Measurements from ENCODE around the gene CYP4F8. TPM values are rescaled to one million over a fixed set of nuclear protein-coding genes. Genes with fewer than 3 reads are reported as not detected.
"Not testable (repeated sequence)": the region's sequence is repeated elsewhere in the genome, so short reads cannot be mapped to it uniquely, and the experiment has no call there.

The CYP4F8 gene
- polyA plus RNA-seq, 1 donor = not detected

GRCh38 chr19:15644066-15644741, 29.2 kb downstream of the CYP4F8 start:
- no peak for DNase-seq (ENCODE audit: low read depth)

- DNase-seq (ENCODE audit: low read depth) = no peak
These were observed 29.8 kb downstream of the CYP4F8 start for GRCh38 chr19:15644816-15645215.

- no peak for DNase-seq (ENCODE audit: low read depth)
These were observed 34.5 kb downstream of the CYP4F8 start for GRCh38 chr19:15649526-15649925.

GRCh38 chr19:15650123-15650522, 35.1 kb downstream of the CYP4F8 start:
- DNase-seq (ENCODE audit: low read depth) = not testable (repeated sequence)

- no peak for DNase-seq (ENCODE audit: low read depth)
These were observed 36.8 kb downstream of the CYP4F8 start for GRCh38 chr19:15651791-15652190.

- DNase-seq (ENCODE audit: low read depth) = no peak
These were observed 37.7 kb downstream of the CYP4F8 start for GRCh38 chr19:15652559-15653278.

- no peak for DNase-seq (ENCODE audit: low read depth)
These were observed 41.4 kb downstream of the CYP4F8 start for GRCh38 chr19:15656467-15656866.

- DNase-seq (ENCODE audit: low read depth) = no peak
These were observed 48.2 kb downstream of the CYP4F8 start for GRCh38 chr19:15663247-15663646.

GRCh38 chr19:15666186-15666585, 51.2 kb downstream of the CYP4F8 start:
- no peak for DNase-seq (ENCODE audit: low read depth)

- DNase-seq (ENCODE audit: low read depth) = no peak
These were observed 51.9 kb downstream of the CYP4F8 start for GRCh38 chr19:15666883-15667282.

GRCh38 chr19:15669440-15669839, 54.4 kb downstream of the CYP4F8 start:
- DNase-seq (ENCODE audit: low read depth) = no peak

- DNase-seq (ENCODE audit: low read depth) = no peak
These were observed 54.9 kb downstream of the CYP4F8 start for GRCh38 chr19:15669891-15670290.

GRCh38 chr19:15671237-15671821, 56.3 kb downstream of the CYP4F8 start:
- no peak for DNase-seq (ENCODE audit: low read depth)

- DNase-seq (ENCODE audit: low read depth) = peak; percentile 26
These were observed 57.0 kb downstream of the CYP4F8 start for GRCh38 chr19:15671891-15672579.

- DNase-seq (ENCODE audit: low read depth) = peak; percentile 1
These were observed 57.7 kb downstream of the CYP4F8 start, which contains the start of gene CYP4F12 for GRCh38 chr19:15672580-15673175. TSS of gene CYP4F12 (plus strand) at chr19:15673087. CDS start at chr19:15673530, 443 bp downstream.

- no peak for DNase-seq (ENCODE audit: low read depth)
These were observed 58.2 kb downstream of the CYP4F8 start for GRCh38 chr19:15673176-15673654.

GRCh38 chr19:15675560-15675959, 60.5 kb downstream of the CYP4F8 start:
- DNase-seq (ENCODE audit: low read depth) = no peak

- DNase-seq (ENCODE audit: low read depth) = no peak
These were observed 64.1 kb downstream of the CYP4F8 start for GRCh38 chr19:15679089-15679488.

- not testable (repeated sequence) for DNase-seq (ENCODE audit: low read depth)
These were observed 64.8 kb downstream of the CYP4F8 start for GRCh38 chr19:15679865-15680264.

All from forelimb muscle (tissue), 1 donor.